K562 (cell line): Measurements from ENCODE around the gene PFKL. TPM values are rescaled to one million over a fixed set of nuclear protein-coding genes. Genes with fewer than 3 reads are reported as not detected.
A peak's percentile ranks its signal among the peaks of the same experiment; 100 is the strongest.

Source experiments
- ATAC-seq: fragments of 200-7000 bp; cut with Tn5 transposase; 3 replicates; pipeline ENCODE4 v1.9.1; 2020; ENCODE audit warnings: moderate library complexity
- BruUV-seq: library from RNA; stranded (reverse); fragments of 400-500 nt; replicated peaks from 2 replicates; lab custom pipeline; 2021; lab: Mats Ljungman, UMichigan
- CTCF ChIA-PET: fragments of 300-600 bp; formaldehyde crosslinking; extraction: SDS; loops from one replicate; lab custom pipeline; 2021; ENCODE audit warnings: low intra/inter-chr PET ratio; lab: Yijun Ruan, JAX
- POLR2A ChIA-PET: fragments of 300-600, 350-650 bp; sonication (Branson Sonifier 250); formaldehyde crosslinking; extraction: SDS; loops from one replicate; lab custom pipeline; 2021; ENCODE audit warnings: antibody characterized with exemption, inconsistent platforms; lab: Yijun Ruan, JAX
- DNase-seq, 4 experiments: peaks; one replicate each; pipeline versions ENCODE4 v3.0.0 to v3.0.0-alpha.2; 2011 to 2018; ENCODE audit warnings: low spot score in 3 of 4, mixed read lengths in 3 of 4; ENCODE audit errors: extremely low read depth in 1 of 4
- FAIRE-seq: peaks from 2 replicates; lab custom pipeline; 2011; peaks lifted over from hg19 to GRCh38; lab: Jason Lieb, UNC
- H2AFZ ChIP-seq: 2 replicates; pipeline ENCODE4 v1.6.0; 2011; ENCODE audit warnings: low read depth, low read length, control low read depth, inconsistent platforms
- H3K27ac ChIP-seq: fragments of 200-600 bp; 3 replicates; pipeline ENCODE4 v1.8.0; 2011; ENCODE audit warnings: low read depth, mild to moderate bottlenecking, control low read depth, inconsistent platforms, low read length, moderate library complexity, mixed read lengths; ENCODE audit errors: extremely low read depth
- H3K27me3 ChIP-seq, 2 experiments: fragments of 300-600 bp in 1 of 2; 2 replicates in 1 of 2; 3 replicates in 1 of 2; pipeline versions ENCODE4 v1.6.0 to v1.8.0; 2011; ENCODE audit warnings: inconsistent platforms in 2 of 2, low read length in 2 of 2, mild to moderate bottlenecking in 1 of 2, mixed read lengths in 1 of 2, moderate library complexity in 1 of 2; ENCODE audit not compliant: control insufficient read depth in 2 of 2, insufficient read depth in 2 of 2
- H3K36me3 ChIP-seq: fragments of 300-600 bp; 3 replicates; pipeline ENCODE4 v1.8.0; 2011; ENCODE audit warnings: mild to moderate bottlenecking, low read length, inconsistent platforms; ENCODE audit not compliant: control insufficient read depth, insufficient read depth
- H3K4me1 ChIP-seq, 2 experiments: fragments of 200-600 bp in 1 of 2; replicated peaks in 1 of 2; 2 replicates in 1 of 2; 3 replicates in 1 of 2; pipeline versions ENCODE4 v1.5.1 to v1.8.0; 2011; ENCODE audit warnings: inconsistent platforms in 2 of 2, low read length in 2 of 2, mild to moderate bottlenecking in 1 of 2, mixed read lengths in 1 of 2, moderate library complexity in 1 of 2; ENCODE audit not compliant: control insufficient read depth in 2 of 2, insufficient read depth in 2 of 2
- H3K4me2 ChIP-seq: 2 replicates; pipeline ENCODE4 v1.6.1; 2011; ENCODE audit warnings: low read length, control low read depth, inconsistent platforms, mixed read lengths; ENCODE audit not compliant: insufficient read depth
- H3K4me3 ChIP-seq: fragments of 200-600 bp; sonication (generic), shearing (Covaris generic); 2 replicates; pipeline ENCODE4 v1.5.1; 2016; ENCODE audit warnings: control low read depth, inconsistent platforms
- H3K79me2 ChIP-seq: fragments of 200-600 bp; 3 replicates; pipeline ENCODE4 v1.8.0; 2011; ENCODE audit warnings: low read length, inconsistent platforms; ENCODE audit not compliant: control insufficient read depth, insufficient read depth
- H3K9ac ChIP-seq, 2 experiments: 2 replicates each; pipeline versions ENCODE4 v1.6.0 to v1.6.1; 2011; ENCODE audit warnings: low read depth in 2 of 2, low read length in 2 of 2, control low read depth in 1 of 2, inconsistent platforms in 1 of 2, mild to moderate bottlenecking in 1 of 2, mixed read lengths in 1 of 2; ENCODE audit not compliant: insufficient read depth in 1 of 2
- H3K9me1 ChIP-seq: one replicate; pipeline ENCODE4 v1.6.0; 2011; ENCODE audit warnings: inconsistent platforms, mild to moderate bottlenecking, low read length, moderate library complexity; ENCODE audit not compliant: control insufficient read depth, insufficient read depth
- H3K9me3 ChIP-seq: replicated peaks from 2 replicates; pipeline ENCODE4 v1.5.1; 2011; ENCODE audit warnings: low read depth, low read length, inconsistent platforms; ENCODE audit not compliant: control insufficient read depth, insufficient read depth
- H4K20me1 ChIP-seq: replicated peaks from 2 replicates; pipeline ENCODE4 v1.6.1; 2011; ENCODE audit warnings: low read length, inconsistent platforms, mixed read lengths; ENCODE audit not compliant: control insufficient read depth, insufficient read depth
- BCL6 ChIP-seq: fragments of 250-450 bp; sonication (Bioruptor Pico); IDR thresholded peaks from 2 replicates; pipeline ENCODE4 v1.4.0; 2020
- CTBP1 ChIP-seq: fragments of 450-650 bp; IDR thresholded peaks from 2 replicates; pipeline ENCODE4 v1.6.1; 2016; ENCODE audit warnings: borderline replicate concordance
- ERF ChIP-seq: fragments of 450-650 bp; formaldehyde crosslinking; IDR thresholded peaks from 2 replicates; pipeline ENCODE4 v1.4.0; 2020; ENCODE audit warnings: mild to moderate bottlenecking, mixed read lengths
- HDAC1 ChIP-seq, 2 experiments: fragments of 450-650 bp; IDR thresholded peaks; 2 replicates each; pipeline ENCODE4 v1.6.1; 2016 to 2017; ENCODE audit warnings: inconsistent platforms in 1 of 2, mild to moderate bottlenecking in 1 of 2, moderate library complexity in 1 of 2
- JUND ChIP-seq, 2 experiments: IDR thresholded peaks; 2 replicates in 1 of 2; 3 replicates in 1 of 2; pipeline ENCODE4 v1.6.1; 2011; ENCODE audit warnings: borderline replicate concordance in 2 of 2, low read depth in 2 of 2, low read length in 2 of 2, improper control_type of control experiment in 1 of 2, missing biosample characterization in 1 of 2, missing genetic modification characterization in 1 of 2, missing genetic modification reagents in 1 of 2
- KLF6 ChIP-seq: fragments of 250-450 bp; sonication (Bioruptor Pico); IDR thresholded peaks from 2 replicates; pipeline ENCODE4 v1.4.0; 2020; ENCODE audit warnings: mild to moderate bottlenecking, moderate library complexity, borderline replicate concordance
- L3MBTL2 ChIP-seq: fragments of 450-650 bp; IDR thresholded peaks from 2 replicates; pipeline ENCODE4 v1.6.1; 2016; ENCODE audit warnings: mild to moderate bottlenecking, moderate library complexity
- LARP7 ChIP-seq: fragments of 450-650 bp; IDR thresholded peaks from 2 replicates; pipeline ENCODE4 v1.6.1; 2016
- MAZ ChIP-seq, 2 experiments: fragments of 450-650 bp in 1 of 2; sonication (generic) in 1 of 2; formaldehyde crosslinking; IDR thresholded peaks in 1 of 2; conservative IDR thresholded peaks in 1 of 2; 2 replicates each; pipeline versions ENCODE4 v1.4.0 to v1.5.0; 2020; ENCODE audit warnings: mild to moderate bottlenecking in 1 of 2, missing genetic modification reagents in 1 of 2
- MCM3 ChIP-seq: fragments of 450-650 bp; IDR thresholded peaks from 2 replicates; pipeline ENCODE4 v1.6.1; 2016
- POLR3G ChIP-seq: IDR thresholded peaks from 2 replicates; pipeline ENCODE4 v1.6.1; 2011; ENCODE audit not compliant: insufficient read length, insufficient replicate concordance; ENCODE audit errors: extremely low read depth
- RERE ChIP-seq: sonication (generic); formaldehyde crosslinking; IDR thresholded peaks from 2 replicates; pipeline ENCODE4 v1.8.0; 2023; ENCODE audit warnings: missing genetic modification reagents, mild to moderate bottlenecking, borderline replicate concordance
- XRCC5 ChIP-seq: fragments of 200-400 bp; formaldehyde crosslinking; IDR thresholded peaks from 2 replicates; pipeline ENCODE4 v1.6.1; 2017; ENCODE audit warnings: low read depth, mild to moderate bottlenecking, low read length
- ZNF140 ChIP-seq: fragments of 250-450 bp; sonication (Bioruptor Pico); IDR thresholded peaks from 2 replicates; pipeline ENCODE4 v1.8.0; 2021; ENCODE audit warnings: moderate library complexity, mild to moderate bottlenecking, inconsistent platforms
- ZNF507 ChIP-seq: conservative IDR thresholded peaks from 2 replicates; pipeline ENCODE4 v1.6.1; 2017; ENCODE audit warnings: missing genetic modification characterization, missing compliant biosample characterization
- WGBS: fragments of 100-300 bp; shearing (Covaris generic); methylation state at CpG from one replicate; pipeline ENCODE4 v1.1.6; 2016; ENCODE audit warnings: low coverage, mixed read lengths; ENCODE audit not compliant: insufficient coverage; ENCODE audit errors: missing lambda C conversion rate; 5-methylcytosine and 5-hydroxymethylcytosine counted together
- in situ Hi-C: fragments of 300-500 bp; cut with MboI; formaldehyde crosslinking; loops from 4 replicates; pipeline ENCODE4 v1.15.0; 2018; ENCODE audit warnings: inconsistent platforms, mixed read lengths
- intact Hi-C: fragments of 100-400 bp; cut with micrococcal nuclease; formaldehyde crosslinking; loops from 2 replicates; pipeline ENCODE4 v1.14.2; 2022
- polyA plus RNA-seq, 8 experiments: library from polyadenylated mRNA; depleted of rRNA in 4 of 8; stranded (reverse) in 5 of 8; unstranded in 3 of 8; fragments of >200 nt; fragmentation: Nextera tagmentation in 2 of 8; fragmentation: Illumina TruSeq in 1 of 8; extraction: Ambion mirVana in 2 of 8; extraction: Trizol in 1 of 8; gene quantifications; 2 replicates each; pipeline versions ENCODE4 v1.2.1 to v1.2.3, GENCODE V29; 2011 to 2014; ENCODE audit warnings: inconsistent platforms in 1 of 8, missing spikeins in 1 of 8
- total RNA-seq, 7 experiments: library from RNA; depleted of rRNA in 6 of 7; stranded (reverse); fragments of >200 nt in 6 of 7; fragmentation: Illumina TruSeq in 2 of 7; extraction: Trizol in 2 of 7; gene quantifications; 2 replicates each; pipeline versions ENCODE4 v1.2.1 to v1.2.3, GENCODE V29; 2011 to 2021; ENCODE audit warnings: low replicate concordance in 1 of 7
- TF ChIP-seq, protein P1 (sequence below): fragments of 200-800 bp; sonication (Bioruptor generic); IDR thresholded peaks from 2 replicates; pipeline ENCODE4 v1.6.1; 2017; ENCODE audit warnings: missing genetic modification characterization, missing compliant biosample characterization

PFKL gene
- total and polyA plus RNA-seq, 9 of the 15 experiments (the other 6 are each of a cell fraction or from before 2014, with no cell fraction given) = 1.1 to 124 (median 45.6) TPM

DNA sequence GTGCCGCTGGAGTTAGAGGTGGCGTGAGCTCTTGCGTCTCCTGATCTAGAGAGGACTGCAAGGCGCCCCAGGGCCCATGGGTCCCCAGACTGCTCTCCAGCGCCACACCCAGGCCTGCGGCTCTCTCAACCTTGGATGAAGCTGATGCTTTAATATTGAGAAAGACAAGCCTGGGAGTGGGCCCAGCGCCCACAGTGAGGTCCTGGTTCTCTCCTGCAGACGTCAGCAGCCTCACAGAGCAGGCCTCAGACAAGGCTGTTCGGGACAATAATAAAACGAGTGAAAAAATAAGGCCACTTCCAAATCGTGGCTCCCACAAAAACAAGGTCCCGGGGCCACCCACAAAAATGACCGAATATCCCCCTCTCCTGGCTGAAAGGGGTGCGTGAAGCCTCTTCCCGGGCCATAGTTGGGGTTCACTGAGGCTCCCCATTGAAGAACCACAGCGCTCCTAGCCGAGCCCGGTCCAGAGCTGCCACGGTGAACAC, 32.2 kb upstream of the PFKL start:
- peak overlapping the region; percentile 35; the same call in 1 of the 2 replicates for H2AFZ ChIP-seq
- H3K9me3 ChIP-seq = no peaks in the 10 kb centered on the region
- in situ Hi-C loops (no loop called here), intact Hi-C loops (no loop called here)
- H3K27me3 ChIP-seq = peaks cover 16 to 41% of the 10 kb centered on the region in 2 experiments; a peak in 3 of 5 replicates
- 4% methylated on average over 19 of the region's 19 CpGs for WGBS
- peak; percentile 97 for ATAC-seq
- ChIA-PET POLR2A (interaction anchor here (0.6 to 1.7 kb wide), 5 partner anchors 9 to 738 kb away, joined by 3 to 6 read pairs (median 4); no protein-coding TSS in a partner anchor), CTCF (interaction anchor here (0.6 to 1.2 kb wide), 5 partner anchors 12 to 457 kb away, joined by 3 to 4 read pairs (median 4); no protein-coding TSS in a partner anchor)
- no peak overlapping the region for H3K4me3 ChIP-seq
- BruUV-seq = no TSS peak
- H3K4me1 ChIP-seq = peaks cover 0 to 24% of the 10 kb centered on the region in 2 experiments; a peak in 2 of 5 replicates
- no peaks in the 10 kb centered on the region for H3K9me1 ChIP-seq
- FAIRE-seq = peak; percentile 92
- peaks cover 4% of the 10 kb centered on the region for H4K20me1 ChIP-seq
- no peaks in the 10 kb centered on the region for H3K36me3 ChIP-seq
- peak overlapping the region; percentile 0; the same call in 1 of the 2 replicates for H3K4me2 ChIP-seq
- no peak overlapping the region for H3K9ac ChIP-seq
- no peak overlapping the region for H3K27ac ChIP-seq
- H3K79me2 ChIP-seq = no peaks in the 10 kb centered on the region
- peak; percentile 58 to 81 (median 70) for DNase-seq
- TF ChIP-seq BCL6 (CRISPR knock-in tag) (no peak), JUND (IDR thresholded peaks at IDR 0.05; ENCODE audit: borderline replicate concordance, low read depth, low read length) (peak; percentile 35; the same call in 1 of the 2 replicates), JUND (tag; IDR thresholded peaks at IDR 0.05; ENCODE audit: borderline replicate concordance, low read depth, low read length) (no peak), HDAC1 (IDR thresholded peaks at IDR 0.05) (no peak), POLR3G (no peak), ERF (CRISPR knock-in tag) (peak; percentile 58; the same call in 1 of the 2 replicates), RERE (CRISPR knock-in tag) (0 out of 2 replicates have a peak, but pooled peaks have one; percentile 43), KLF6 (CRISPR knock-in tag) (no peak), MAZ (CRISPR knock-in tag; conservative IDR thresholded peaks at IDR 0.05 in 1 of 2, IDR thresholded peaks at IDR 0.05 in 1 of 2) (peak; percentile 35 to 67; a peak in 1 of 4 replicates), LARP7 (no peak), XRCC5 (peak; percentile 41; the same call in 1 of the 2 replicates), MCM3 (no peak), CTBP1 (peak; percentile 78; the same call in 1 of the 2 replicates), ZNF507 (tag) (no peak), L3MBTL2 (peak; percentile 67), ZNF140 (CRISPR knock-in tag) (no peak)
- TF ChIP-seq, protein P1, sequence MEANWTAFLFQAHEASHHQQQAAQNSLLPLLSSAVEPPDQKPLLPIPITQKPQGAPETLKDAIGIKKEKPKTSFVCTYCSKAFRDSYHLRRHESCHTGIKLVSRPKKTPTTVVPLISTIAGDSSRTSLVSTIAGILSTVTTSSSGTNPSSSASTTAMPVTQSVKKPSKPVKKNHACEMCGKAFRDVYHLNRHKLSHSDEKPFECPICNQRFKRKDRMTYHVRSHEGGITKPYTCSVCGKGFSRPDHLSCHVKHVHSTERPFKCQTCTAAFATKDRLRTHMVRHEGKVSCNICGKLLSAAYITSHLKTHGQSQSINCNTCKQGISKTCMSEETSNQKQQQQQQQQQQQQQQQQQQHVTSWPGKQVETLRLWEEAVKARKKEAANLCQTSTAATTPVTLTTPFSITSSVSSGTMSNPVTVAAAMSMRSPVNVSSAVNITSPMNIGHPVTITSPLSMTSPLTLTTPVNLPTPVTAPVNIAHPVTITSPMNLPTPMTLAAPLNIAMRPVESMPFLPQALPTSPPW (CRISPR knock-in tag) = peak; percentile 56; the same call in 1 of the 2 replicates
